BLaER1 (cell line): ENCODE results near the gene SORCS1.

Experiments used
- H3K27ac ChIP-seq: shearing (Covaris generic); formaldehyde crosslinking; 2 replicates; pipeline ENCODE4 v1.8.1; 2022
- H3K27me3 ChIP-seq: shearing (Covaris generic); formaldehyde crosslinking; 2 replicates; pipeline ENCODE4 v1.8.1; 2022
- H3K36me3 ChIP-seq: shearing (Covaris generic); formaldehyde crosslinking; 2 replicates; pipeline ENCODE4 v1.8.1; 2022
- H3K4me1 ChIP-seq: shearing (Covaris generic); formaldehyde crosslinking; 2 replicates; pipeline ENCODE4 v1.8.1; 2022
- H3K4me2 ChIP-seq: shearing (Covaris generic); formaldehyde crosslinking; 2 replicates; pipeline ENCODE4 v1.8.1; 2022
- H3K4me3 ChIP-seq: shearing (Covaris generic); formaldehyde crosslinking; 2 replicates; pipeline ENCODE4 v1.8.1; 2022
- H3K9ac ChIP-seq: shearing (Covaris generic); formaldehyde crosslinking; 2 replicates; pipeline ENCODE4 v1.8.1; 2022
- H3K9me3 ChIP-seq: shearing (Covaris generic); formaldehyde crosslinking; 2 replicates; pipeline ENCODE4 v1.8.1; 2022
- H4K20me1 ChIP-seq: shearing (Covaris generic); formaldehyde crosslinking; 2 replicates; pipeline ENCODE4 v1.8.1; 2022
- Cebpa-rat ChIP-seq: shearing (Covaris generic); IDR thresholded peaks from 2 replicates; pipeline ENCODE4 v1.8.1; 2022

Gene SORCS1

DNA sequence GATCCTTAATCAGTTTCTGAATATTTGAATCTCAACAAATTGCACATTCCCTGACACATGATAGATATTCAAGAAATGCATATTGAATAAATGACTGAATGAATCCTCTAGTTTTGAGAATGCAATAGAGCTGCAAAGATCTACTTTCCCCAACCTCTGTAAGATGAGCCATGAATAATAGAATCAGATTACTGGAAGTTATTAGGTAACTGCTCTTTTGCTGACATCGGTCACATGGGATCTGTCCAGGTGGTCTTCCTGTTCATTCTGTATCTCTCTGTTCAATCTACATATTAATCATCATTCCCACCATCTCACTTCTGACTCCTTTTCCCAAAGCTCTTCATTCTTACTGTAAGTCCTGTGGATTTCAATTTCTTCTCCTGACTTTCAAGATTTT, 638.7 kb downstream of the SORCS1 start:
- Histone ChIP-seq H3K27me3 (no peaks in the 10 kb centered on the region), H3K4me2 (no peak overlapping the region), H4K20me1 (no peaks in the 10 kb centered on the region), H3K9me3 (no peaks in the 10 kb centered on the region), H3K36me3 (no peaks in the 10 kb centered on the region), H3K4me1 (no peaks in the 10 kb centered on the region), H3K27ac (no peak overlapping the region), H3K9ac (no peak overlapping the region), H3K4me3 (no peak overlapping the region)
- TF ChIP-seq Cebpa-rat, result no peak
